Suprapubic skin (tissue), 3 donors: ENCODE results near the gene GPR52.

Experiments
- CTCF ChIP-seq, 2 donors: fragments of 200-600 bp in 1 of 2; fragments of 450-650 bp in 1 of 2; sonication (generic) in 1 of 2; IDR thresholded peaks; one replicate each; pipeline ENCODE4 v1.5.1; 2016 to 2019; ENCODE audit warnings: antibody characterized with exemption in 2 of 2, mild to moderate bottlenecking in 1 of 2, moderate library complexity in 1 of 2
- EP300 ChIP-seq: sonication (generic); formaldehyde crosslinking; IDR thresholded peaks from one replicate; pipeline ENCODE4 v1.6.1; 2017; ENCODE audit warnings: antibody characterized with exemption
- POLR2A ChIP-seq, 2 donors: fragments of 450-650 bp; IDR thresholded peaks; one replicate each; pipeline ENCODE4 v1.6.1; 2017; ENCODE audit warnings: antibody characterized with exemption in 2 of 2, mild to moderate bottlenecking in 2 of 2, moderate library complexity in 2 of 2

- TF ChIP-seq CTCF (IDR thresholded peaks at IDR 0.05), result no peak
- no peak for TF ChIP-seq POLR2A (IDR thresholded peaks at IDR 0.05)
- TF ChIP-seq EP300, result no peak
These were observed 3.6 kb downstream of the GPR52 start for GRCh38 chr1:174451408-174451807.
